ENCODE measurements around the gene HEYL. TPM values are rescaled to one million over a fixed set of nuclear protein-coding genes. Genes with fewer than 3 reads are reported as not detected.

HEYL gene
- total and polyA plus RNA-seq, 7 donors: 0.92 to 14.7 (median 2.5) TPM

GRCh38 chr1:39643705-39644104 lies 4.3 kb upstream of the HEYL start:
- peaks cover 0 to 15% (median 3%) of the 10 kb centered on the region in 4 donors for H3K4me1 ChIP-seq

DNA sequence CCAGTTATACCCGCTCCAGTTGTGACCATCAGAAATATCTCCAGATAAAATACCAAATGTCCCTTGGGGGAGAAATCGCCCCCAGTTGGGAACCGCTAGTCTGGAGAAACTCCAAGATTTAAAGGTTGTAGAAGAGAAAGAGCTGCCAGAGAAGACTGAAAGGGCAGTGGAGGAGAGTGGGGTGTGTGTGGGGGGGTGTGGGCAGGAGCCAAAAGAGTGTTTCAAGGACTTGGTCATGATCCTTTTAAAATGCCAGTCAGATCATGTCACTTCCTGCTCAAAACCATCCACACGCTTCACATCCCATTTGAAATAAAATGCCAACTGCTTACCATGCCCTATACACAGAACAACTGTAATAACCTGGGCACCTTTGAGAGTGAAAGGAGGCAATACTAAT lies 3.4 kb upstream of the HEYL start:
- intact Hi-C loops (cut with DNase I): no loop called here
- WGBS, 2 donors: 84 to 87% methylated on average over 4 of the region's 4 CpGs
- no peak overlapping the region for H3K27ac ChIP-seq
- no peaks in the 10 kb centered on the region for H3K36me3 ChIP-seq
- H3K9me3 ChIP-seq: no peaks in the 10 kb centered on the region
- no peak for TF ChIP-seq EP300 (IDR thresholded peaks at IDR 0.05)
- TF ChIP-seq POLR2AphosphoS5 (IDR thresholded peaks at IDR 0.05): no peak
- TF ChIP-seq POLR2A (IDR thresholded peaks at IDR 0.05): no peak
- no peak for TF ChIP-seq CTCF (IDR thresholded peaks at IDR 0.05)
- H3K27me3 ChIP-seq: peaks cover 10 to 33% (median 10%) of the 10 kb centered on the region in 3 donors
- no peak for DNase-seq
- no peak overlapping the region for H3K4me3 ChIP-seq
- peaks cover 0 to 15% (median 3%) of the 10 kb centered on the region in 4 donors for H3K4me1 ChIP-seq

More at GRCh38 chr1:39643705-39644104, 4.3 kb upstream of the HEYL start:
- TF ChIP-seq CTCF (IDR thresholded peaks at IDR 0.05): no peak
- TF ChIP-seq POLR2A (IDR thresholded peaks at IDR 0.05): no peak
- TF ChIP-seq EP300 (IDR thresholded peaks at IDR 0.05): no peak
- TF ChIP-seq POLR2AphosphoS5 (IDR thresholded peaks at IDR 0.05): no peak
- DNase-seq: no peak
- H3K4me3 ChIP-seq: no peak overlapping the region
- WGBS, 2 donors: 85 to 88% methylated on average over 3 of the region's 3 CpGs
- intact Hi-C loops (cut with DNase I): no loop called here
- no peak overlapping the region for H3K27ac ChIP-seq
- H3K27me3 ChIP-seq: peaks cover 10 to 24% (median 10%) of the 10 kb centered on the region in 3 donors
- no peaks in the 10 kb centered on the region for H3K36me3 ChIP-seq
- no peaks in the 10 kb centered on the region for H3K9me3 ChIP-seq

- no peak for TF ChIP-seq POLR2AphosphoS5 (IDR thresholded peaks at IDR 0.05)
- no peak for TF ChIP-seq POLR2A (IDR thresholded peaks at IDR 0.05)
- TF ChIP-seq CTCF (IDR thresholded peaks at IDR 0.05): no peak
- TF ChIP-seq EP300 (IDR thresholded peaks at IDR 0.05): no peak
- WGBS, 2 donors: 91 to 96% methylated on average over 8 of the region's 8 CpGs
- H3K36me3 ChIP-seq: no peaks in the 10 kb centered on the region
Observed at GRCh38 chr1:39640861-39641260, 1.4 kb upstream of the HEYL start.

DNA sequence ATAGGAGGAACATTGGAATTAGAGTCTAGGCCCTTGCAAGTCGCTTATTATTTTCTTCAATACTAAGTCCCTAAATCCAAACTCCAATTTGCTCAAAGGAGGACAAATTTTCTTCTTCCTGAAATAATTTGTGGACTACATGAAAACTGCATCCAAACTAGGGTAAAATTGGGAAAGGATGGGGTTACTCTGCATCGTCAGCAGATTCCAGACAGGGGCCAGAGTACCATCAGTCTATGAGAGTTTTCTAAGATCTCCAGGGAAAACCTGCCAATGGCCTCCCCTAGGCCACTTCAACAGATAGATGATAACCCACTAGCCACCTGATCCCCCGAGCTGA lies 508 bp downstream of the HEYL start:
- Histone ChIP-seq H3K27ac (peak overlapping the region; percentile 63 to 68 (median 68)), H3K4me1 (no peaks in the 10 kb centered on the region), H3K9me3 (no peaks in the 10 kb centered on the region), H3K27me3 (peaks cover 10 to 49% (median 17%) of the 10 kb centered on the region in 3 donors), H3K4me3 (peak overlapping the region; percentile 31 to 52 (median 46)), H3K36me3 (no peaks in the 10 kb centered on the region)
- 68 to 73% methylated on average over 3 of the region's 3 CpGs for WGBS, 2 donors
- intact Hi-C loops (cut with DNase I): no loop called here
- TF ChIP-seq EP300 (IDR thresholded peaks at IDR 0.05): no peak
- TF ChIP-seq POLR2AphosphoS5 (IDR thresholded peaks at IDR 0.05): no peak
- no peak for TF ChIP-seq CTCF (IDR thresholded peaks at IDR 0.05)
- TF ChIP-seq POLR2A (IDR thresholded peaks at IDR 0.05): no peak
- no peak for DNase-seq

More at GRCh38 chr1:39640861-39641260, 1.4 kb upstream of the HEYL start:
- no peak overlapping the region for H3K27ac ChIP-seq
- DNase-seq: no peak
- H3K27me3 ChIP-seq: peaks cover 10 to 46% (median 17%) of the 10 kb centered on the region in 3 donors
- H3K9me3 ChIP-seq: no peaks in the 10 kb centered on the region
- intact Hi-C loops (cut with DNase I): no loop called here
- no peak overlapping the region for H3K4me3 ChIP-seq
- no peaks in the 10 kb centered on the region for H3K4me1 ChIP-seq

GRCh38 chr1:39637361-39637760 lies 2.1 kb downstream of the HEYL start:
- no peak for DNase-seq
- intact Hi-C loops (cut with DNase I): no loop called here
- WGBS, 2 donors: 91 to 93% methylated on average over 4 of the region's 4 CpGs
- Histone ChIP-seq H3K9me3 (no peaks in the 10 kb centered on the region), H3K4me3 (peak overlapping the region in 2 of 4 donors; percentile 8 to 52), H3K4me1 (peaks cover 0 to 13% (median 9%) of the 10 kb centered on the region in 4 donors), H3K36me3 (no peaks in the 10 kb centered on the region), H3K27ac (peak overlapping the region in 2 of 4 donors; percentile 48 to 68), H3K27me3 (peaks cover 10 to 49% (median 17%) of the 10 kb centered on the region in 3 donors)
- TF ChIP-seq POLR2AphosphoS5 (IDR thresholded peaks at IDR 0.05) (no peak), CTCF (IDR thresholded peaks at IDR 0.05) (no peak), POLR2A (IDR thresholded peaks at IDR 0.05) (no peak), EP300 (IDR thresholded peaks at IDR 0.05) (no peak)

Measured in sigmoid colon (tissue), 7 donors.